ENCODE data around the gene PDZK1IP1.

PDZK1IP1 gene

GRCh38 chr1:47191940-47192457, 2.2 kb upstream of the PDZK1IP1 start:
- no peak for TF ChIP-seq CTCF (conservative IDR thresholded peaks at IDR 0.05; ENCODE audit: low read depth)
- CTCF ChIA-PET, result interaction anchor here (0.6 to 3.0 kb wide), 11 partner anchors 8 to 200 kb away, joined by 3 to 23 read pairs (median 7); no protein-coding TSS in a partner anchor
- H3K27ac ChIP-seq, result peak overlapping the region; percentile 90; the same call in 1 of the 2 replicates
- no peak for DNase-seq (ENCODE audit: low spot score)
- POLR2A ChIA-PET (ENCODE audit: low non-redundant PET), result no interaction called here

- POLR2A ChIA-PET (ENCODE audit: low non-redundant PET), result no interaction called here
- no peak for TF ChIP-seq CTCF (conservative IDR thresholded peaks at IDR 0.05; ENCODE audit: low read depth)
- H3K27ac ChIP-seq, result peak overlapping the region; percentile 90
- DNase-seq (ENCODE audit: low spot score), result no peak
- CTCF ChIA-PET, result interaction anchor here (0.5 to 1.6 kb wide), 4 partner anchors 9 to 147 kb away, joined by 3 to 11 read pairs (median 4); no protein-coding TSS in a partner anchor
These were observed 1.0 kb upstream of the PDZK1IP1 start for GRCh38 chr1:47190857-47191256.

GRCh38 chr1:47190509-47190855, 646 bp upstream of the PDZK1IP1 start:
- peak overlapping the region; percentile 90 for H3K27ac ChIP-seq
- no peak for TF ChIP-seq CTCF (conservative IDR thresholded peaks at IDR 0.05; ENCODE audit: low read depth)
- ChIA-PET POLR2A (ENCODE audit: low non-redundant PET) (interaction anchor here (0.9 kb wide), 1 partner anchor 11 kb away, joined by 3 read pairs; no protein-coding TSS in a partner anchor), CTCF (interaction anchor here (0.6 to 1.6 kb wide), 3 partner anchors 11 to 148 kb away, joined by 3 to 11 read pairs (median 5); no protein-coding TSS in a partner anchor)
- no peak for DNase-seq (ENCODE audit: low spot score)

GRCh38 chr1:47188791-47189785, 748 bp downstream of the PDZK1IP1 start:
- peak overlapping the region; percentile 90 for H3K27ac ChIP-seq
- CTCF ChIA-PET, result interaction anchor here (0.8 to 1.9 kb wide), 3 partner anchors 8 to 247 kb away, joined by 3 to 11 read pairs (median 6); no protein-coding TSS in a partner anchor
- POLR2A ChIA-PET (ENCODE audit: low non-redundant PET), result interaction anchor here (0.9 kb wide), 1 partner anchor 10 kb away, joined by 3 read pairs; no protein-coding TSS in a partner anchor
- TF ChIP-seq CTCF (conservative IDR thresholded peaks at IDR 0.05; ENCODE audit: low read depth), result no peak
- DNase-seq (ENCODE audit: low spot score), result no peak

GRCh38 chr1:47187926-47188250, 1.9 kb downstream of the PDZK1IP1 start:
- POLR2A ChIA-PET (ENCODE audit: low non-redundant PET), result interaction anchor here (0.6 kb wide), 1 partner anchor 149 kb away, joined by 3 read pairs; no protein-coding TSS in a partner anchor
- H3K27ac ChIP-seq, result no peak overlapping the region
- CTCF ChIA-PET, result interaction anchor here (1.9 kb wide), 1 partner anchor 9 kb away, joined by 9 read pairs; no protein-coding TSS in a partner anchor
- TF ChIP-seq CTCF (conservative IDR thresholded peaks at IDR 0.05; ENCODE audit: low read depth), result no peak
- no peak for DNase-seq (ENCODE audit: low spot score)

GRCh38 chr1:47187231-47187925, 2.5 kb downstream of the PDZK1IP1 start:
- no peak for DNase-seq (ENCODE audit: low spot score)
- ChIA-PET CTCF (interaction anchor here (0.6 to 1.9 kb wide), 2 partner anchors 8 to 251 kb away, joined by 4 to 9 read pairs; partner anchors contain the start of gene FOXD2), POLR2A (ENCODE audit: low non-redundant PET) (no interaction called here)
- TF ChIP-seq CTCF (conservative IDR thresholded peaks at IDR 0.05; ENCODE audit: low read depth), result no peak
- no peak overlapping the region for H3K27ac ChIP-seq

All from RWPE1 (cell line).